Left cardiac atrium (tissue), 4 donors: Measurements from ENCODE around the gene PCCA. TPM values are rescaled to one million over a fixed set of nuclear protein-coding genes. Genes with fewer than 3 reads are reported as not detected.
"Not testable (repeated sequence)": the region's sequence is repeated elsewhere in the genome, so short reads cannot be mapped to it uniquely, and the experiment has no call there.

ENCODE experiments used
- ATAC-seq, 2 donors: fragments of 200-7000 bp; cut with Tn5 transposase; one replicate each; pipeline ENCODE4 v1.9.1; 2020; ENCODE audit warnings: mild to moderate bottlenecking in 2 of 2, moderate library complexity in 2 of 2
- DNase-seq: peaks from one replicate; pipeline ENCODE4 v3.0.0-alpha.2; 2020
- intact Hi-C, 2 donors: fragments of 100-400 bp; cut with DNase I; formaldehyde crosslinking; loops; one replicate each; pipeline versions ENCODE4 v1.14.1 to v1.15.1; 2022 to 2023
- total RNA-seq, 2 donors: library from RNA; stranded (reverse); fragmentation: NEBNext Ultra II Directional; extraction: Animal tissue kit (Norgen Biotek cat#: 25700); gene quantifications; one replicate each; pipeline ENCODE4 v1.2.1, GENCODE V29; 2021
- donor health status: DM: no; HTN: yes; CAD: no.
- donor health status: DM: no; HTN: yes; CAD: no; lungs with severe emphysema.
- donor health status: DM: yes; HTN: yes; CAD: no.
- donor health status: Dilated cardiomyopathy.

Gene PCCA
- total RNA-seq, 2 donors from 2014 or later = 47.1 to 51.1 TPM

- DNase-seq (no peak), ATAC-seq (no peak)
- intact Hi-C loops = no loop called here
Observed at GRCh38 chr13:100275746-100276145, 186.9 kb downstream of the PCCA start.

- intact Hi-C loops = no loop called here
- ATAC-seq (no peak), DNase-seq (no peak)
Observed at GRCh38 chr13:100280681-100281080, 191.8 kb downstream of the PCCA start.

- ATAC-seq, intact Hi-C loops, DNase-seq: not testable (repeated sequence)
Observed at GRCh38 chr13:100282306-100282705, 193.4 kb downstream of the PCCA start.

GRCh38 chr13:100290165-100290801 lies 201.4 kb downstream of the PCCA start:
- ATAC-seq = no peak
- no peak for DNase-seq
- intact Hi-C loops = no loop called here

GRCh38 chr13:100291624-100292023 lies 202.7 kb downstream of the PCCA start:
- intact Hi-C loops = no loop called here
- DNase-seq = no peak
- no peak for ATAC-seq

GRCh38 chr13:100297413-100297812 lies 208.5 kb downstream of the PCCA start:
- intact Hi-C loops = no loop called here
- DNase-seq = no peak

GRCh38 chr13:100298116-100298681 lies 209.3 kb downstream of the PCCA start:
- DNase-seq (no peak), ATAC-seq (no peak)
- intact Hi-C loops = no loop called here

More at GRCh38 chr13:100297413-100297812, 208.5 kb downstream of the PCCA start:
- peak in 1 of 2 donors; percentile 38 for ATAC-seq

- ATAC-seq (no peak), DNase-seq (no peak)
- intact Hi-C loops = no loop called here
Observed at GRCh38 chr13:100298691-100299090, 209.8 kb downstream of the PCCA start.

GRCh38 chr13:100300243-100300642 lies 211.3 kb downstream of the PCCA start:
- intact Hi-C loops = no loop called here
- ATAC-seq (no peak), DNase-seq (no peak)

GRCh38 chr13:100300708-100301107 lies 211.8 kb downstream of the PCCA start:
- DNase-seq (no peak), ATAC-seq (no peak)
- intact Hi-C loops = no loop called here

GRCh38 chr13:100301418-100301817 lies 212.5 kb downstream of the PCCA start:
- intact Hi-C loops = no loop called here
- DNase-seq (no peak), ATAC-seq (no peak)

- no peak for ATAC-seq
- no peak for DNase-seq
- intact Hi-C loops = no loop called here
Observed at GRCh38 chr13:100302391-100302790, 213.5 kb downstream of the PCCA start.

- no peak for ATAC-seq
- DNase-seq = no peak
- intact Hi-C loops = no loop called here
Observed at GRCh38 chr13:100304229-100304628, 215.3 kb downstream of the PCCA start.

- ATAC-seq (no peak), DNase-seq (no peak)
- intact Hi-C loops = no loop called here
Observed at GRCh38 chr13:100305398-100305797, 216.5 kb downstream of the PCCA start.

- ATAC-seq (no peak), DNase-seq (no peak)
- intact Hi-C loops = no loop called here
Observed at GRCh38 chr13:100306030-100306429, 217.1 kb downstream of the PCCA start.

GRCh38 chr13:100306434-100306999 lies 217.6 kb downstream of the PCCA start:
- intact Hi-C loops = no loop called here
- no peak for DNase-seq
- ATAC-seq = no peak

GRCh38 chr13:100314132-100314910 lies 225.4 kb downstream of the PCCA start:
- no peak for DNase-seq
- ATAC-seq = no peak
- intact Hi-C loops = no loop called here

- intact Hi-C loops = no loop called here
- no peak for DNase-seq
- ATAC-seq = no peak
Observed at GRCh38 chr13:100315522-100315921, 226.6 kb downstream of the PCCA start.

GRCh38 chr13:100318473-100318872 lies 229.6 kb downstream of the PCCA start:
- DNase-seq, intact Hi-C loops: not testable (repeated sequence)

GRCh38 chr13:100323937-100324336 lies 235.0 kb downstream of the PCCA start:
- no peak for ATAC-seq
- DNase-seq = no peak
- intact Hi-C loops = no loop called here

More at GRCh38 chr13:100318473-100318872, 229.6 kb downstream of the PCCA start:
- not testable (repeated sequence) for ATAC-seq
